Measurements from ENCODE around the gene GPRC5B. TPM values are rescaled to one million over a fixed set of nuclear protein-coding genes. Genes with fewer than 3 reads are reported as not detected.

GPRC5B gene
- total RNA-seq, 1 experiment from 2014 or later: 137 TPM

- H2AK5ac ChIP-seq (ENCODE audit: insufficient read length, low read length): no peak overlapping the region
- Mint-ChIP-seq H3K9me3 (no peaks in the 10 kb centered on the region), H3K27ac (no peak overlapping the region), H3K36me3 (ENCODE audit: insufficient read depth in 1 of 3, low read depth in 3 of 3) (no peaks in the 10 kb centered on the region; a peak in 2 of 7 replicates), H3K27me3 (ENCODE audit: low read depth) (no peaks in the 10 kb centered on the region), H3K4me3 (no peak overlapping the region), H3K4me1 (peaks cover 22 to 30% of the 10 kb centered on the region in 2 experiments)
- H3K79me2 ChIP-seq (ENCODE audit: insufficient read depth, low read length): no peaks in the 10 kb centered on the region
- no peak overlapping the region for H3K9ac ChIP-seq (ENCODE audit: extremely low read depth, insufficient read length, low read length)
- H2BK15ac ChIP-seq (ENCODE audit: low read depth, low read length): no peak overlapping the region
- H2BK20ac ChIP-seq (ENCODE audit: low read depth, low read length, poor library complexity, severe bottlenecking): no peak overlapping the region
- H4K8ac ChIP-seq (replicated peaks; ENCODE audit: insufficient read length, low read depth, low read length): no peak overlapping the region
- H3K9me3 ChIP-seq (ENCODE audit: control insufficient read depth, low read depth, low read length): no peaks in the 10 kb centered on the region
- H3K18ac ChIP-seq (ENCODE audit: insufficient read length, low read depth, low read length): no peak overlapping the region
- no peak for TF ChIP-seq CTCF (conservative IDR thresholded peaks at IDR 0.05)
- H2BK12ac ChIP-seq (ENCODE audit: insufficient read length, low read depth, low read length): no peak overlapping the region
- H2BK5ac ChIP-seq (ENCODE audit: insufficient read length, low read length): no peak overlapping the region
- peaks cover 4% of the 10 kb centered on the region for H3K4me1 ChIP-seq (ENCODE audit: insufficient read depth, low read length)
- no peak overlapping the region for H4K5ac ChIP-seq (ENCODE audit: insufficient read length, low read depth, low read length)
- H3K4me2 ChIP-seq (ENCODE audit: insufficient read depth, insufficient read length, low read length): no peak overlapping the region
- no peak overlapping the region for H3K4ac ChIP-seq (ENCODE audit: low read depth, low read length)
- H2AFZ ChIP-seq (ENCODE audit: low read length): no peak overlapping the region
- DNase-seq: no peak
- no peaks in the 10 kb centered on the region for H4K20me1 ChIP-seq (ENCODE audit: control insufficient read depth, insufficient read depth, insufficient read length)
- no peak overlapping the region for H3K27ac ChIP-seq (ENCODE audit: insufficient read length, low read depth, low read length)
- H3K56ac ChIP-seq (ENCODE audit: insufficient read length, low read depth, low read length): no peak overlapping the region
- no peak overlapping the region for H3K23ac ChIP-seq (ENCODE audit: insufficient read length, low read depth, low read length)
- H3K79me1 ChIP-seq (ENCODE audit: insufficient read depth, low read depth, low read length, poor library complexity, severe bottlenecking): no peaks in the 10 kb centered on the region
- H3K14ac ChIP-seq (ENCODE audit: insufficient read depth, low read length): no peak overlapping the region
- no peak overlapping the region for H3T11ph ChIP-seq (ENCODE audit: low read length)
- H3K27me3 ChIP-seq (ENCODE audit: insufficient read depth, low read length): no peaks in the 10 kb centered on the region
- H4K91ac ChIP-seq (ENCODE audit: insufficient read length, low read depth, low read length): no peak overlapping the region
- no peak overlapping the region for H2BK120ac ChIP-seq (ENCODE audit: low read depth, low read length, poor library complexity, severe bottlenecking)
- H3K23me2 ChIP-seq (ENCODE audit: insufficient read length, low read depth, low read length, poor library complexity, severe bottlenecking): no peaks in the 10 kb centered on the region
- no CpG with 5 or more reads among the region's 3 CpGs for WGBS (ENCODE audit: extremely low coverage, insufficient read length, low lambda C conversion rate)
Observed at GRCh38 chr16:19848756-19849155, 35.9 kb downstream of the GPRC5B start.

All from H9 (cell line).